SK-N-SH (cell line): ENCODE data around the gene HIBADH. TPM values are rescaled to one million over a fixed set of nuclear protein-coding genes. Genes with fewer than 3 reads are reported as not detected.

Source experiments
- CTCF ChIA-PET: fragments of 300-600, 350-600 bp; formaldehyde crosslinking; extraction: SDS; loops from one replicate; lab custom pipeline; 2021; lab: Yijun Ruan, JAX
- POLR2A ChIA-PET: fragments of 350-600 bp; sonication (Branson Sonifier 250); formaldehyde crosslinking; extraction: SDS; loops from one replicate; lab custom pipeline; 2020; ENCODE audit warnings: antibody characterized with exemption, inconsistent platforms; lab: Yijun Ruan, JAX
- DNase-seq: peaks from one replicate; pipeline ENCODE4 v3.0.0; 2012
- H2AFZ ChIP-seq: fragments of 200-600 bp; sonication (generic); 2 replicates; pipeline ENCODE4 v1.8.1; 2016; ENCODE audit warnings: antibody characterized with exemption, mild to moderate bottlenecking, low read depth
- H3F3A ChIP-seq: fragments of 200-600 bp; sonication (generic); replicated peaks from 2 replicates; pipeline ENCODE3; 2016; ENCODE audit warnings: antibody characterized with exemption, mild to moderate bottlenecking; ENCODE audit not compliant: insufficient read depth
- H3K27ac ChIP-seq, 2 experiments: fragments of 200-500 bp in 1 of 2; fragments of 200-600 bp in 1 of 2; sonication (Bioruptor generic) in 1 of 2; sonication (generic), shearing (Covaris generic) in 1 of 2; 2 replicates each; pipeline versions ENCODE4 v1.5.1 to v1.6.1; 2014 to 2016; ENCODE audit warnings: low read depth in 2 of 2, inconsistent platforms in 1 of 2, low read length in 1 of 2, mild to moderate bottlenecking in 1 of 2, mixed read lengths in 1 of 2
- H3K27me3 ChIP-seq: fragments of 200-600 bp; sonication (generic), shearing (Covaris generic); 2 replicates; pipeline ENCODE4 v1.6.1; 2016; ENCODE audit warnings: mixed run types; ENCODE audit not compliant: insufficient read depth
- H3K36me3 ChIP-seq, 2 experiments: fragments of 200-500 bp in 1 of 2; fragments of 200-600 bp in 1 of 2; sonication (Bioruptor generic) in 1 of 2; sonication (generic) in 1 of 2; replicated peaks in 1 of 2; 2 replicates each; pipeline versions ENCODE3 to v1.5.1; 2014 to 2016; ENCODE audit warnings: low read length in 1 of 2, mild to moderate bottlenecking in 1 of 2; ENCODE audit not compliant: insufficient read depth in 2 of 2, control insufficient read depth in 1 of 2
- H3K4me1 ChIP-seq, 2 experiments: fragments of 200-500 bp in 1 of 2; fragments of 200-600 bp in 1 of 2; sonication (Bioruptor generic) in 1 of 2; sonication (generic), shearing (Covaris generic) in 1 of 2; 2 replicates each; pipeline versions ENCODE4 v1.5.1 to v1.6.1; 2014 to 2016; ENCODE audit warnings: low read depth in 1 of 2, low read length in 1 of 2, mixed run types in 1 of 2; ENCODE audit not compliant: insufficient read depth in 2 of 2, control insufficient read depth in 1 of 2
- H3K4me2 ChIP-seq: fragments of 200-600 bp; sonication (generic), shearing (Covaris generic); 2 replicates; pipeline ENCODE4 v1.6.1; 2017; ENCODE audit warnings: mixed run types
- H3K4me3 ChIP-seq, 2 experiments: fragments of 200-500 bp in 1 of 2; fragments of 200-600 bp in 1 of 2; sonication (Bioruptor generic) in 1 of 2; sonication (generic), shearing (Covaris generic) in 1 of 2; 2 replicates each; pipeline versions ENCODE4 v1.5.1 to v1.8.1; 2014 to 2016; ENCODE audit warnings: low read depth in 2 of 2, inconsistent platforms in 1 of 2, low read length in 1 of 2, mild to moderate bottlenecking in 1 of 2, mixed read lengths in 1 of 2, moderate library complexity in 1 of 2
- H3K79me2 ChIP-seq: fragments of 200-600 bp; sonication (generic); 2 replicates; pipeline ENCODE4 v1.8.1; 2017; ENCODE audit warnings: mild to moderate bottlenecking; ENCODE audit not compliant: insufficient read depth
- H3K9ac ChIP-seq: fragments of 200-600 bp; sonication (generic); 2 replicates; pipeline ENCODE4 v1.6.1; 2017; ENCODE audit warnings: mixed run types
- H3K9me2 ChIP-seq: fragments of 200-600 bp; sonication (generic); 2 replicates; pipeline ENCODE4 v1.6.1; 2017; ENCODE audit warnings: mixed run types
- H3K9me3 ChIP-seq: fragments of 200-600 bp; sonication (generic); 2 replicates; pipeline ENCODE4 v1.6.1; 2017; ENCODE audit warnings: mixed run types, mild to moderate bottlenecking, moderate library complexity
- H4K20me1 ChIP-seq: fragments of 200-600 bp; sonication (generic); 2 replicates; pipeline ENCODE4 v1.6.1; 2017; ENCODE audit warnings: mild to moderate bottlenecking, mixed run types; ENCODE audit not compliant: insufficient read depth
- CHD2 ChIP-seq: fragments of 150-350 bp; IDR thresholded peaks from 2 replicates; pipeline ENCODE4 v1.6.1; 2018; ENCODE audit warnings: low read length; ENCODE audit not compliant: partially characterized antibody
- EP300 ChIP-seq, 2 experiments: IDR thresholded peaks; 2 replicates each; pipeline versions ENCODE4 v1.4.0 to v1.6.1; 2012; ENCODE audit warnings: borderline replicate concordance in 1 of 2, low read depth in 1 of 2, low read length in 1 of 2
- FOXM1 ChIP-seq: IDR thresholded peaks from 2 replicates; pipeline ENCODE4 v1.4.0; 2012; ENCODE audit warnings: low read depth, mild to moderate bottlenecking
- JUND ChIP-seq: IDR thresholded peaks from 2 replicates; pipeline ENCODE4 v1.4.0; 2012
- NFIC ChIP-seq: IDR thresholded peaks from 2 replicates; pipeline ENCODE4 v1.4.0; 2012; ENCODE audit warnings: borderline replicate concordance
- RFX5 ChIP-seq: IDR thresholded peaks from 2 replicates; pipeline ENCODE4 v1.6.1; 2012; ENCODE audit warnings: mild to moderate bottlenecking, improper control_type of control experiment, low read length
- RXRA ChIP-seq: IDR thresholded peaks from 2 replicates; pipeline ENCODE4 v1.4.0; 2012; ENCODE audit warnings: low read depth, mild to moderate bottlenecking, borderline replicate concordance
- SIN3A ChIP-seq: IDR thresholded peaks from 2 replicates; pipeline ENCODE4 v1.6.1; 2012; ENCODE audit warnings: low read depth, mild to moderate bottlenecking, low read length, moderate library complexity, borderline replicate concordance
- SMC3 ChIP-seq: IDR thresholded peaks from 2 replicates; pipeline ENCODE4 v1.6.1; 2012; ENCODE audit warnings: low read depth, low read length, improper control_type of control experiment
- TAF1 ChIP-seq: IDR thresholded peaks from 2 replicates; pipeline ENCODE4 v1.6.1; 2012; ENCODE audit warnings: low read depth, mild to moderate bottlenecking, low read length, moderate library complexity, borderline replicate concordance
- TCF12 ChIP-seq: IDR thresholded peaks from 2 replicates; pipeline ENCODE4 v1.4.0; 2012
- TEAD4 ChIP-seq: IDR thresholded peaks from 2 replicates; pipeline ENCODE4 v1.4.0; 2012; ENCODE audit warnings: mild to moderate bottlenecking, borderline replicate concordance; ENCODE audit not compliant: insufficient read depth
- WGBS: methylation state at CpG from one replicate; pipeline ENCODE4 v1.1.6; 2017; ENCODE audit warnings: low lambda C conversion rate; 5-methylcytosine and 5-hydroxymethylcytosine counted together
- polyA plus RNA-seq, 3 experiments: library from polyadenylated mRNA; depleted of rRNA; stranded (reverse); fragments of >200 nt; gene quantifications; 2 replicates each; pipeline ENCODE4 v1.2.3, GENCODE V29; 2012
- TF ChIP-seq, protein P1 (sequence below): IDR thresholded peaks from 2 replicates; pipeline ENCODE4 v1.4.0; 2012; ENCODE audit warnings: low read depth, borderline replicate concordance
- TF ChIP-seq, protein P2 (sequence below): IDR thresholded peaks from 2 replicates; pipeline ENCODE4 v1.4.0; 2012; ENCODE audit warnings: low read depth, borderline replicate concordance
- TF ChIP-seq, protein P3 (sequence below): IDR thresholded peaks from 2 replicates; pipeline ENCODE4 v1.4.0; 2012; ENCODE audit warnings: low read depth
- TF ChIP-seq, protein P4 (sequence below): fragments of 150-350 bp; IDR thresholded peaks from 2 replicates; pipeline ENCODE4 v1.6.1; 2017; ENCODE audit warnings: antibody characterized with exemption, low read length, low read depth, borderline replicate concordance
- TF ChIP-seq, protein P5 (sequence below): IDR thresholded peaks from 2 replicates; pipeline ENCODE4 v1.6.1; 2012; ENCODE audit warnings: mild to moderate bottlenecking, low read depth, low read length, moderate library complexity

HIBADH gene
- polyA plus RNA-seq, 1 of the 3 experiments (the other 2 are of a cell fraction): 71.8 TPM

DNA sequence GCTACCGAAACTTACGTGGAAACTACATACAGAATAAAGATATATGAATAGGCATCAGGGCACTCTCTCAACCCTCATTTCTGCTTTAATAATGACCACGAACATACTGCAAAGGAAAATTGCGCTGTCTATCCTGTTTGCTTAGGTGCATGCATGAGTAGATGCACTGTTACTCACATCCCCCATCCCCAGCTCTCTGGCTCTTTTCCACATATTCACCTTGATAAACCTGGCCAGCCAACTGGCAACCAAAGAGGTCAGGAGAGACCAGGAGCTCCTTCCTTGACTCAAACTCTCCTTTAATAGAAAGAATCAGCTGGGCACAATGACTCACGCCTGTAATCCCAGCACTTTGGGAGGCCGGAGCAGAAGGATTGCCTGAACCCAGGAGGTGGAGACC lies 29.6 kb downstream of the HIBADH start:
- no peak overlapping the region for H3K27ac ChIP-seq
- ChIA-PET POLR2A (no interaction called here), CTCF (interaction anchor here (0.9 to 2.7 kb wide), 6 partner anchors 9 to 424 kb away, joined by 3 to 6 read pairs (median 4); no protein-coding TSS in a partner anchor)
- no peak overlapping the region for H3K9ac ChIP-seq
- H3K27me3 ChIP-seq: no peaks in the 10 kb centered on the region
- H4K20me1 ChIP-seq: no peaks in the 10 kb centered on the region
- no peak overlapping the region for H3K4me2 ChIP-seq
- no peaks in the 10 kb centered on the region; the same call in none of the 2 replicates for H3K79me2 ChIP-seq
- peaks cover 38 to 40% of the 10 kb centered on the region in 2 experiments for H3K36me3 ChIP-seq
- H3F3A ChIP-seq: no peaks in the 10 kb centered on the region
- H3K9me2 ChIP-seq: no peaks in the 10 kb centered on the region
- no peak overlapping the region for H2AFZ ChIP-seq
- WGBS: 79% methylated on average over 6 of the region's 6 CpGs
- TF ChIP-seq, protein P1, sequence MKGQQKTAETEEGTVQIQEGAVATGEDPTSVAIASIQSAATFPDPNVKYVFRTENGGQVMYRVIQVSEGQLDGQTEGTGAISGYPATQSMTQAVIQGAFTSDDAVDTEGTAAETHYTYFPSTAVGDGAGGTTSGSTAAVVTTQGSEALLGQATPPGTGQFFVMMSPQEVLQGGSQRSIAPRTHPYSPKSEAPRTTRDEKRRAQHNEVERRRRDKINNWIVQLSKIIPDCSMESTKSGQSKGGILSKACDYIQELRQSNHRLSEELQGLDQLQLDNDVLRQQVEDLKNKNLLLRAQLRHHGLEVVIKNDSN: no peak
- TF ChIP-seq EP300 (IDR thresholded peaks at IDR 0.05; ENCODE audit: borderline replicate concordance in 1 of 2, low read depth in 1 of 2, low read length in 1 of 2) (no peak), NFIC (no peak), SMC3 (no peak), TCF12 (no peak), TAF1 (no peak), TEAD4 (no peak), FOXM1 (no peak)
- TF ChIP-seq, protein P2, sequence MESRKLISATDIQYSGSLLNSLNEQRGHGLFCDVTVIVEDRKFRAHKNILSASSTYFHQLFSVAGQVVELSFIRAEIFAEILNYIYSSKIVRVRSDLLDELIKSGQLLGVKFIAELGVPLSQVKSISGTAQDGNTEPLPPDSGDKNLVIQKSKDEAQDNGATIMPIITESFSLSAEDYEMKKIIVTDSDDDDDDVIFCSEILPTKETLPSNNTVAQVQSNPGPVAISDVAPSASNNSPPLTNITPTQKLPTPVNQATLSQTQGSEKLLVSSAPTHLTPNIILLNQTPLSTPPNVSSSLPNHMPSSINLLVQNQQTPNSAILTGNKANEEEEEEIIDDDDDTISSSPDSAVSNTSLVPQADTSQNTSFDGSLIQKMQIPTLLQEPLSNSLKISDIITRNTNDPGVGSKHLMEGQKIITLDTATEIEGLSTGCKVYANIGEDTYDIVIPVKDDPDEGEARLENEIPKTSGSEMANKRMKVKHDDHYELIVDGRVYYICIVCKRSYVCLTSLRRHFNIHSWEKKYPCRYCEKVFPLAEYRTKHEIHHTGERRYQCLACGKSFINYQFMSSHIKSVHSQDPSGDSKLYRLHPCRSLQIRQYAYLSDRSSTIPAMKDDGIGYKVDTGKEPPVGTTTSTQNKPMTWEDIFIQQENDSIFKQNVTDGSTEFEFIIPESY: no peak
- no peak for DNase-seq
- no peaks in the 10 kb centered on the region for H3K9me3 ChIP-seq
- no peaks in the 10 kb centered on the region; a peak in 1 of 4 replicates for H3K4me1 ChIP-seq
- H3K4me3 ChIP-seq: no peak overlapping the region

DNA sequence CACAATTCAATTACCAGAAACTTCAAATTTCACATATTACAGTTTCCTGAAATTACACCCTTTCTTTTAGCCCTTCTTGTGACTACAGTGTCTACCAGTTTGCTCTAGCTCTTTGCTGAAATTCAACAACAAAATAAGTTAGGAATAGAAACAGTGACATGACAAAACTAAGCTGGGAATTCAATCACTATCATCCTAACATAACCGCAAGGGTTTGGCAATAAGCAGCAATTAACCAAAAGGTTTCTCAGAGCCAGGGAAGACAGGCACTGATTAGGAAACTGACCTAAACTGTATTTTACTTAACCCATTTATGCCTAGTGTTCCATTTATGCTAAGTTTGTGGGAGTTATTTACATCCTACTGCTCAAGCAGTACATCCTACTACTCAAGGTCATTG lies 31.3 kb downstream of the HIBADH start:
- POLR2A ChIA-PET: no interaction called here
- no peaks in the 10 kb centered on the region for H4K20me1 ChIP-seq
- H3K36me3 ChIP-seq: peaks cover 42 to 46% of the 10 kb centered on the region in 2 experiments
- H3K27me3 ChIP-seq: no peaks in the 10 kb centered on the region
- CTCF ChIA-PET: interaction anchor here (1.1 to 1.3 kb wide), 5 partner anchors 11 to 435 kb away, joined by 3 to 5 read pairs (median 3); no protein-coding TSS in a partner anchor
- no peaks in the 10 kb centered on the region; the same call in 1 of the 2 replicates for H3K79me2 ChIP-seq
- H3F3A ChIP-seq: no peaks in the 10 kb centered on the region
- no peak overlapping the region for H3K4me2 ChIP-seq
- no peaks in the 10 kb centered on the region; a peak in 1 of 4 replicates for H3K4me1 ChIP-seq
- H3K9me2 ChIP-seq: no peaks in the 10 kb centered on the region
- H3K4me3 ChIP-seq: no peak overlapping the region
- no peak overlapping the region for H2AFZ ChIP-seq
- H3K27ac ChIP-seq: no peak overlapping the region
- H3K9ac ChIP-seq: no peak overlapping the region
- H3K9me3 ChIP-seq: no peaks in the 10 kb centered on the region
- no peak for DNase-seq
- WGBS: 95% methylated on average over 1 of the region's 1 CpG
- TF ChIP-seq RFX5: no peak
- TF ChIP-seq JUND: no peak
- TF ChIP-seq SIN3A: no peak
- TF ChIP-seq, protein P3, sequence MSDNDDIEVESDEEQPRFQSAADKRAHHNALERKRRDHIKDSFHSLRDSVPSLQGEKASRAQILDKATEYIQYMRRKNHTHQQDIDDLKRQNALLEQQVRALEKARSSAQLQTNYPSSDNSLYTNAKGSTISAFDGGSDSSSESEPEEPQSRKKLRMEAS: no peak
- no peak for TF ChIP-seq CHD2
- no peak for TF ChIP-seq RXRA
- TF ChIP-seq, protein P4, sequence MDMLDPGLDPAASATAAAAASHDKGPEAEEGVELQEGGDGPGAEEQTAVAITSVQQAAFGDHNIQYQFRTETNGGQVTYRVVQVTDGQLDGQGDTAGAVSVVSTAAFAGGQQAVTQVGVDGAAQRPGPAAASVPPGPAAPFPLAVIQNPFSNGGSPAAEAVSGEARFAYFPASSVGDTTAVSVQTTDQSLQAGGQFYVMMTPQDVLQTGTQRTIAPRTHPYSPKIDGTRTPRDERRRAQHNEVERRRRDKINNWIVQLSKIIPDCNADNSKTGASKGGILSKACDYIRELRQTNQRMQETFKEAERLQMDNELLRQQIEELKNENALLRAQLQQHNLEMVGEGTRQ: no peak
- TF ChIP-seq, protein P2: no peak
- TF ChIP-seq, protein P5, sequence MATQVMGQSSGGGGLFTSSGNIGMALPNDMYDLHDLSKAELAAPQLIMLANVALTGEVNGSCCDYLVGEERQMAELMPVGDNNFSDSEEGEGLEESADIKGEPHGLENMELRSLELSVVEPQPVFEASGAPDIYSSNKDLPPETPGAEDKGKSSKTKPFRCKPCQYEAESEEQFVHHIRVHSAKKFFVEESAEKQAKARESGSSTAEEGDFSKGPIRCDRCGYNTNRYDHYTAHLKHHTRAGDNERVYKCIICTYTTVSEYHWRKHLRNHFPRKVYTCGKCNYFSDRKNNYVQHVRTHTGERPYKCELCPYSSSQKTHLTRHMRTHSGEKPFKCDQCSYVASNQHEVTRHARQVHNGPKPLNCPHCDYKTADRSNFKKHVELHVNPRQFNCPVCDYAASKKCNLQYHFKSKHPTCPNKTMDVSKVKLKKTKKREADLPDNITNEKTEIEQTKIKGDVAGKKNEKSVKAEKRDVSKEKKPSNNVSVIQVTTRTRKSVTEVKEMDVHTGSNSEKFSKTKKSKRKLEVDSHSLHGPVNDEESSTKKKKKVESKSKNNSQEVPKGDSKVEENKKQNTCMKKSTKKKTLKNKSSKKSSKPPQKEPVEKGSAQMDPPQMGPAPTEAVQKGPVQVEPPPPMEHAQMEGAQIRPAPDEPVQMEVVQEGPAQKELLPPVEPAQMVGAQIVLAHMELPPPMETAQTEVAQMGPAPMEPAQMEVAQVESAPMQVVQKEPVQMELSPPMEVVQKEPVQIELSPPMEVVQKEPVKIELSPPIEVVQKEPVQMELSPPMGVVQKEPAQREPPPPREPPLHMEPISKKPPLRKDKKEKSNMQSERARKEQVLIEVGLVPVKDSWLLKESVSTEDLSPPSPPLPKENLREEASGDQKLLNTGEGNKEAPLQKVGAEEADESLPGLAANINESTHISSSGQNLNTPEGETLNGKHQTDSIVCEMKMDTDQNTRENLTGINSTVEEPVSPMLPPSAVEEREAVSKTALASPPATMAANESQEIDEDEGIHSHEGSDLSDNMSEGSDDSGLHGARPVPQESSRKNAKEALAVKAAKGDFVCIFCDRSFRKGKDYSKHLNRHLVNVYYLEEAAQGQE: no peak
